Neuronal stem cell (in vitro differentiated cells): Measurements from ENCODE around the gene FOSL2.

Experiments used
- DNase-seq: peaks from one replicate; pipeline ENCODE4 v3.0.0-alpha.2; 2013; ENCODE audit warnings: low spot score
- H2AFZ ChIP-seq: one replicate; pipeline ENCODE4 v1.6.1; 2013; ENCODE audit warnings: mild to moderate bottlenecking, low read length, inconsistent platforms
- H2AK5ac ChIP-seq: 2 replicates; pipeline ENCODE4 v1.6.1; 2013; ENCODE audit warnings: low read depth, mild to moderate bottlenecking, inconsistent platforms, low read length, moderate library complexity, mixed read lengths
- H2BK120ac ChIP-seq: 2 replicates; pipeline ENCODE4 v1.6.1; 2013; ENCODE audit warnings: low read depth, mild to moderate bottlenecking, inconsistent platforms, low read length, moderate library complexity, mixed read lengths
- H2BK12ac ChIP-seq: one replicate; pipeline ENCODE4 v1.6.1; 2013; ENCODE audit warnings: low read length, inconsistent platforms
- H2BK15ac ChIP-seq: 2 replicates; pipeline ENCODE4 v1.6.1; 2013; ENCODE audit warnings: mild to moderate bottlenecking, low read length, inconsistent platforms, mixed read lengths
- H2BK5ac ChIP-seq: one replicate; pipeline ENCODE4 v1.6.1; 2013; ENCODE audit warnings: inconsistent platforms, mild to moderate bottlenecking, low read length, moderate library complexity
- H3K14ac ChIP-seq: one replicate; pipeline ENCODE4 v1.6.1; 2013; ENCODE audit warnings: low read length, inconsistent platforms
- H3K18ac ChIP-seq: 2 replicates; pipeline ENCODE4 v1.6.1; 2013; ENCODE audit warnings: low read length, inconsistent platforms
- H3K23ac ChIP-seq: 2 replicates; pipeline ENCODE4 v1.6.1; 2013; ENCODE audit warnings: low read depth, mild to moderate bottlenecking, mixed read lengths, low read length, inconsistent platforms; ENCODE audit not compliant: poor library complexity
- H3K27ac ChIP-seq: replicated peaks from 3 replicates; pipeline ENCODE4 v1.5.1; 2013; ENCODE audit warnings: low read length, inconsistent platforms
- H3K27me3 ChIP-seq, 3 experiments: 2 replicates each; pipeline ENCODE4 v1.6.1; 2013; ENCODE audit warnings: low read length in 3 of 3, mild to moderate bottlenecking in 2 of 3, inconsistent platforms in 1 of 3, low read depth in 1 of 3, mixed read lengths in 1 of 3, moderate library complexity in 1 of 3; ENCODE audit not compliant: control insufficient read depth in 3 of 3, insufficient read depth in 3 of 3
- H3K36me3 ChIP-seq, 2 donors: replicated peaks in 1 of 2; 2 replicates each; pipeline ENCODE4 v1.6.1; 2013; ENCODE audit warnings: low read length in 2 of 2; ENCODE audit not compliant: control insufficient read depth in 2 of 2, insufficient read depth in 2 of 2
- H3K4ac ChIP-seq: 2 replicates; pipeline ENCODE4 v1.6.1; 2013; ENCODE audit warnings: inconsistent platforms, mild to moderate bottlenecking, low read length, moderate library complexity
- H3K4me1 ChIP-seq, 2 donors: 1 replicate in 1 of 2; 2 replicates in 1 of 2; pipeline ENCODE4 v1.6.1; 2013; ENCODE audit warnings: low read length in 2 of 2, low read depth in 1 of 2; ENCODE audit not compliant: control insufficient read depth in 2 of 2, insufficient read depth in 1 of 2
- H3K4me2 ChIP-seq: one replicate; pipeline ENCODE4 v1.6.1; 2013; ENCODE audit warnings: mild to moderate bottlenecking, low read length, inconsistent platforms; ENCODE audit not compliant: insufficient read depth, poor library complexity, severe bottlenecking
- H3K4me3 ChIP-seq, 2 donors: 2 replicates each; pipeline ENCODE4 v1.5.1; 2013; ENCODE audit warnings: low read length in 2 of 2, mild to moderate bottlenecking in 2 of 2, inconsistent platforms in 1 of 2, moderate library complexity in 1 of 2
- H3K79me1 ChIP-seq: one replicate; pipeline ENCODE4 v1.6.1; 2013; ENCODE audit warnings: low read depth, mild to moderate bottlenecking, inconsistent platforms, low read length, moderate library complexity
- H3K9ac ChIP-seq: one replicate; pipeline ENCODE4 v1.6.1; 2013; ENCODE audit warnings: mild to moderate bottlenecking, low read depth, low read length, inconsistent platforms; ENCODE audit not compliant: poor library complexity
- H3K9me3 ChIP-seq, 2 donors: replicated peaks in 1 of 2; 2 replicates each; pipeline versions ENCODE3 to v1.6.1; 2013; ENCODE audit warnings: low read length in 2 of 2, mild to moderate bottlenecking in 2 of 2, inconsistent platforms in 1 of 2, low read depth in 1 of 2, mixed read lengths in 1 of 2, moderate library complexity in 1 of 2; ENCODE audit not compliant: control insufficient read depth in 2 of 2, insufficient read depth in 1 of 2
- H4K8ac ChIP-seq: one replicate; pipeline ENCODE4 v1.6.1; 2013; ENCODE audit warnings: low read depth, mild to moderate bottlenecking, inconsistent platforms, low read length, moderate library complexity
- H4K91ac ChIP-seq: one replicate; pipeline ENCODE4 v1.6.1; 2013; ENCODE audit warnings: low read length, low read depth, mild to moderate bottlenecking, inconsistent platforms; ENCODE audit not compliant: poor library complexity
- WGBS, 2 donors: extraction: QIAGEN DNeasy Blood & Tissue Kit; methylation state at CpG; one replicate each; pipeline ENCODE4 v1.1.7; 2013; ENCODE audit warnings: missing lambda C conversion rate in 2 of 2, mixed read lengths in 1 of 2; ENCODE audit not compliant: insufficient read length in 2 of 2, insufficient replicate concordance in 1 of 2; ENCODE audit errors: extremely low coverage in 2 of 2; 5-methylcytosine and 5-hydroxymethylcytosine counted together

The FOSL2 gene

DNA sequence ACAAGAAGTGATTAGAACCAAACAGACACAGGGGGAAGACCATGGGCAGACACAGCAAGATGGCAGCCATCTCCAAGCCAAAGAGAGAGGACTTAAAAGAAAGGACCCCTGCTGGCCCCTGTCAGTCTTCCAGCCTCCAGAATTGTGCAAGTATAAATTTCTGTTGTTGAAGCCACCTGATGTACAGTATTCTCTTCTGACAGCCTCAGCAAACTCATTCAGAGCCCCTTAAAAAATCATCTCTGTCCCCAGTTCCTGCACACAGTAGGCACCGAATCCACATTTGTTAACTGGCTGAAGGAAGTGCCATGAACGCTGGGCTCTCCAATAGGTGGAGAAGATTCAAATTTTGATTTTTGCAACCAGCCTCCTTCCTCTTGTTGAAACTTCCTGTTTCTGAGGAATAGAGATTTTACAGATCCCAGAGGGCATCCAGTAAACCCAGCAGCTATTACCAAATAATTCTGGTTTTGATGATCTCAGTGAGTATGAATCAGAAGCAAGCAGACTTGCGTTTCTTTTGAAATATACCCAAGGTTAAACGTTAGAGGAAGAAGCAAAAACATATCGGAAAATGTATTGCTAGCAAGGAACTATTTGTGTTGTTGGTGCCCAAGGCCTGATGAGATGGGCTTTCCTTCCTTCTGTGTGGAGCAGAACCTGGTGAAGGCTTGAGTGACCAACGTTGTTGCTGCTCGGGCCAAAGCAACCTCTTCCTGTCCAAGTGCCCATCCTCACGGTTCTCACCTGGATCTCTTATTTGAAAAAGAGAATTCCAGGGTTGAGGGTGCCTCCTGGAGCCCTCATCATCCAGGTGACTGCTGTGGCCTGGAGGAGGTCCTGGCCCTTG, 55.5 kb downstream of the FOSL2 start:
- Histone ChIP-seq H2AFZ (no peak overlapping the region), H3K4me2 (no peak overlapping the region), H3K27ac (no peak overlapping the region), H4K91ac (no peak overlapping the region), H2BK15ac (no peak overlapping the region), H4K8ac (no peak overlapping the region), H3K14ac (no peak overlapping the region), H3K4me1 (peaks cover 0 to 2% of the 10 kb centered on the region in 2 donors), H2AK5ac (no peak overlapping the region), H3K4ac (no peak overlapping the region), H3K18ac (no peak overlapping the region), H3K27me3 (peaks cover 0 to 8% (median 0%) of the 10 kb centered on the region in 3 experiments), H3K4me3 (no peak overlapping the region), H3K9ac (no peak overlapping the region), H3K36me3 (no peaks in the 10 kb centered on the region), H3K23ac (no peak overlapping the region), H3K79me1 (no peaks in the 10 kb centered on the region), H2BK120ac (no peak overlapping the region), H3K9me3 (no peaks in the 10 kb centered on the region), H2BK5ac (no peak overlapping the region), H2BK12ac (no peak overlapping the region)
- no peak for DNase-seq
- WGBS, 2 donors: no CpG with 5 or more reads among the region's 8 CpGs

DNA sequence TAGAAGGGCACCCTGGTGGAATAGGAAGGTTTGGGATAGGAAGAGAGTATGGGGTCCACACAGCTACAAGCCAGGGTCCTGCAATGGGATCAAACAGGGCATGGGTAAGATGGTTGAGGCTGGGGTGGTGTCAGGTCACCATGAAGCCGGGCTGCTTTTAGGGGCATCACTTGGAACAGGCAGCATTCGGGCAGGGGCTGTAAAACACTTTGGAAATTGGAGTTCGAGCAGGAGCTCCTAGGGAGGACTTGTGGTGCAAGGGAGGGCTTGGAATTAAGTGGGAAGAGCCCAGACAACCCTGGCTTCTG, 56.1 kb downstream of the FOSL2 start:
- Histone ChIP-seq H4K91ac (no peak overlapping the region), H2AFZ (no peak overlapping the region), H3K9me3 (no peaks in the 10 kb centered on the region), H3K4me1 (peaks cover 0 to 2% of the 10 kb centered on the region in 2 donors), H4K8ac (no peak overlapping the region), H2BK15ac (no peak overlapping the region), H3K27ac (no peak overlapping the region), H3K79me1 (no peaks in the 10 kb centered on the region), H3K27me3 (peaks cover 0 to 8% (median 0%) of the 10 kb centered on the region in 3 experiments), H2BK5ac (no peak overlapping the region), H2BK120ac (no peak overlapping the region), H2BK12ac (no peak overlapping the region), H3K4me3 (no peak overlapping the region), H3K4ac (no peak overlapping the region), H3K18ac (no peak overlapping the region), H3K23ac (no peak overlapping the region), H3K4me2 (no peak overlapping the region), H3K36me3 (no peaks in the 10 kb centered on the region), H3K14ac (no peak overlapping the region), H3K9ac (no peak overlapping the region), H2AK5ac (no peak overlapping the region)
- no CpG with 5 or more reads among the region's 3 CpGs for WGBS, 2 donors
- no peak for DNase-seq

DNA sequence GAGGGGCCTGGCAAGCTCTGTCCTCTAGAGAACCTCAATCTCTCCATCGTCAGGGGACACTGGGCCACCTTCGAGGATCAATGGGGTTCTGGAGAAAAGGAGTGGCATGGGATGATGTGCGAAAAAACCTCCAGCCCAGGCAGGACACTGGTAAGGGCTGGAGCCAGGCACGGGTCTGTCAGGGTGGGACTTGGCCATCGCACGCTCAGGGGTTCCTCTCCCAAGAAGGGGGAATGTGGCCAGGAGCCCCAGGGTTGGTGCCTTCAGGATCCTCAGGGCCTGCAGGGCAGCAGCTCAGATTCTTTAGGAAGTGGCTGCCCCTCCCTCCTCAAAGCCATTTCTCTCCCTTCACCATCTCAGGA, 56.4 kb downstream of the FOSL2 start:
- Histone ChIP-seq H3K23ac (no peak overlapping the region), H3K79me1 (no peaks in the 10 kb centered on the region), H3K27ac (no peak overlapping the region), H2AK5ac (no peak overlapping the region), H2BK120ac (no peak overlapping the region), H2AFZ (no peak overlapping the region), H4K91ac (no peak overlapping the region), H3K14ac (no peak overlapping the region), H3K36me3 (no peaks in the 10 kb centered on the region), H3K9ac (no peak overlapping the region), H4K8ac (no peak overlapping the region), H3K4me2 (no peak overlapping the region), H3K18ac (no peak overlapping the region), H3K4me3 (no peak overlapping the region), H2BK12ac (no peak overlapping the region), H3K27me3 (peaks cover 0 to 8% (median 0%) of the 10 kb centered on the region in 3 experiments), H3K4ac (no peak overlapping the region), H2BK5ac (no peak overlapping the region), H3K4me1 (peaks cover 0 to 2% of the 10 kb centered on the region in 2 donors), H3K9me3 (no peaks in the 10 kb centered on the region), H2BK15ac (no peak overlapping the region)
- WGBS, 2 donors: no CpG with 5 or more reads among the region's 6 CpGs
- DNase-seq: no peak

DNA sequence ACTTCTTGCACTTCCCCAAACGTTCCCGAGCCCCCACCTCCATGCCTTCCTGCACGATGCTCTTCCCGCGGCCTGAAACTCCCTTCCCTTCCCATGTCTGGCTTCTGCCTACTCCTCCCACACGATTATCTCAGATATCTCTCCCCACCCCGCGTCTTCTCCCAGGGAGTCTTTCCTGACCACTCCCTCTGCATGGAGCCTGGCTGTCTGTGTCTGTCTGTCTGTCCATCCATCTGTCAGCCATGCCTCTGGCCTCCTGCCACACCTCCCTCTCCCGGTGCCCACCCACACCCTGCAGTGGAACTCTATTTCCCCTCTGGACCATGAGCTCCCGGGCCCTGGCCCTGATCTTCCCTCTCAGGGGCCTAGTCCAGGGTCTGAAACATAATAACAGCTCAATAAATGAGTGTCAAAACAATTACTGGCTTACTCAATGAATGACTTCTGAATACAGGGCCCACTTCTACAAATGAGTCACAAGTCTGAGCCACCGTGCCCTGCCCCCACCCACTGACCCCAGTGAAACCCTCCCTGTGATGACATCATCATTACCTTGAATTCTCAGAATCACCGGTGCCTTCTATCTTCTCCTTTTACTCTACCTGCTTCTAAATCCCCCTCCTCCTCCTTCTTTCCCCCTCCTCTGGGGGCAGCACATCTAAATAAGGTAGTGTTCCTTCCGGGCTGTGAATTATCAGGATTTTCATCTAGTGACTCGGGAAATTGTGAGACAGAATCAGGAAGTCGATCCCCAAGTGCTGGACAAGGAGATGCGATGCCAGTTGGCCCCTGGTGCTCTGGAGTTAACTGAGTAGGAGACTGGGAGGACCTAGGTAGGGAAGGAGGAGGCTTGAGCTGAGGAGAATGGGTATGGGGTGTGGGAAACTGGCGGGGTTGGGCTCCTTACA, 57.1 kb downstream of the FOSL2 start:
- H3K9ac ChIP-seq: no peak overlapping the region
- H3K4me1 ChIP-seq: peaks cover 0 to 2% of the 10 kb centered on the region in 2 donors
- H3K4me2 ChIP-seq: no peak overlapping the region
- H3K14ac ChIP-seq: no peak overlapping the region
- no peak overlapping the region for H3K23ac ChIP-seq
- H3K9me3 ChIP-seq: no peaks in the 10 kb centered on the region
- DNase-seq: no peak
- no CpG with 5 or more reads among the region's 17 CpGs for WGBS, 2 donors
- no peaks in the 10 kb centered on the region for H3K79me1 ChIP-seq
- H2BK12ac ChIP-seq: no peak overlapping the region
- H3K27ac ChIP-seq: no peak overlapping the region
- H4K91ac ChIP-seq: no peak overlapping the region
- no peak overlapping the region for H3K4me3 ChIP-seq
- H4K8ac ChIP-seq: no peak overlapping the region
- no peak overlapping the region for H2BK15ac ChIP-seq
- no peak overlapping the region for H3K18ac ChIP-seq
- no peak overlapping the region for H3K4ac ChIP-seq
- H2BK5ac ChIP-seq: no peak overlapping the region
- no peak overlapping the region for H2AFZ ChIP-seq
- H2BK120ac ChIP-seq: no peak overlapping the region
- H3K36me3 ChIP-seq: no peaks in the 10 kb centered on the region
- peaks cover 0 to 8% (median 0%) of the 10 kb centered on the region in 3 experiments for H3K27me3 ChIP-seq
- no peak overlapping the region for H2AK5ac ChIP-seq
